Lung (tissue), 12 donors: ENCODE data around the gene PXYLP1. TPM values are rescaled to one million over a fixed set of nuclear protein-coding genes. Genes with fewer than 3 reads are reported as not detected.

Experiments used
- ATAC-seq: fragments of 200-7000 bp; cut with Tn5 transposase; one replicate; pipeline ENCODE4 v1.9.1; 2020; ENCODE audit warnings: moderate number of reproducible peaks; ENCODE audit not compliant: insufficient read depth, low FRiP score
- DNase-seq, 3 donors: peaks; one replicate each; pipeline ENCODE4 v3.0.0-alpha.2; 2013 to 2017
- H3K27ac ChIP-seq, 2 donors: one replicate each; pipeline ENCODE4 v1.5.1; 2013; ENCODE audit warnings: mild to moderate bottlenecking in 2 of 2, moderate library complexity in 2 of 2, control low read depth in 1 of 2, inconsistent platforms in 1 of 2, low read depth in 1 of 2, low read length in 1 of 2
- H3K27me3 ChIP-seq, 3 donors: one replicate each; pipeline ENCODE4 v1.5.1; 2013; ENCODE audit warnings: low read length in 2 of 3; ENCODE audit not compliant: control insufficient read depth in 3 of 3, insufficient read depth in 3 of 3
- H3K36me3 ChIP-seq, 4 donors: one replicate each; pipeline ENCODE4 v1.5.1; 2013; ENCODE audit warnings: low read length in 4 of 4, mild to moderate bottlenecking in 1 of 4, moderate library complexity in 1 of 4; ENCODE audit not compliant: control insufficient read depth in 4 of 4, insufficient read depth in 4 of 4
- H3K4me1 ChIP-seq, 5 donors: one replicate each; pipeline ENCODE4 v1.5.1; 2013; ENCODE audit warnings: low read length in 5 of 5, mild to moderate bottlenecking in 2 of 5, moderate library complexity in 1 of 5; ENCODE audit not compliant: control insufficient read depth in 5 of 5, insufficient read depth in 5 of 5
- H3K4me3 ChIP-seq: one replicate; pipeline ENCODE4 v1.5.1; 2013; ENCODE audit warnings: mild to moderate bottlenecking, control low read depth, moderate library complexity
- H3K9ac ChIP-seq, 2 donors: one replicate each; pipeline ENCODE4 v1.5.1; 2013; ENCODE audit warnings: low read length in 2 of 2, control low read depth in 1 of 2; ENCODE audit not compliant: insufficient read depth in 1 of 2
- H3K9me3 ChIP-seq, 4 donors: one replicate each; pipeline ENCODE4 v1.5.1; 2013; ENCODE audit warnings: low read length in 3 of 4, mild to moderate bottlenecking in 1 of 4, moderate library complexity in 1 of 4; ENCODE audit not compliant: control insufficient read depth in 4 of 4, insufficient read depth in 3 of 4
- WGBS, 2 donors: extraction: QIAGEN DNeasy Blood & Tissue Kit; methylation state at CpG; one replicate each; pipeline ENCODE4 v1.1.7; 2013; 5-methylcytosine and 5-hydroxymethylcytosine counted together
- polyA plus RNA-seq, 2 donors: library from polyadenylated mRNA; stranded (reverse); fragments of 200-250 nt; gene quantifications; one replicate each; pipeline ENCODE4 v1.2.1, GENCODE V29; 2013
- total RNA-seq, 2 donors: library from RNA; depleted of rRNA in 1 of 2; stranded (reverse); fragments of >200 nt in 1 of 2; gene quantifications; one replicate each; pipeline ENCODE4 v1.2.1, GENCODE V29; 2014 to 2021
- TF ChIP-seq, protein P1 (sequence below): IDR thresholded peaks from 2 replicates; pipeline ENCODE4 v1.5.1; 2012; ENCODE audit warnings: mild to moderate bottlenecking; ENCODE audit errors: control extremely low read depth, extremely low read depth
- donor health status: control.
- donor health status: control.
- donor health status: Bipolar disorder and iron deficiency.
- donor health status: healthy.
- donor health status: DM: yes; HTN: yes; CAD: no.

Gene PXYLP1
- total and polyA plus RNA-seq, 4 donors: 6.3 to 17.8 (median 7.4) TPM

DNA sequence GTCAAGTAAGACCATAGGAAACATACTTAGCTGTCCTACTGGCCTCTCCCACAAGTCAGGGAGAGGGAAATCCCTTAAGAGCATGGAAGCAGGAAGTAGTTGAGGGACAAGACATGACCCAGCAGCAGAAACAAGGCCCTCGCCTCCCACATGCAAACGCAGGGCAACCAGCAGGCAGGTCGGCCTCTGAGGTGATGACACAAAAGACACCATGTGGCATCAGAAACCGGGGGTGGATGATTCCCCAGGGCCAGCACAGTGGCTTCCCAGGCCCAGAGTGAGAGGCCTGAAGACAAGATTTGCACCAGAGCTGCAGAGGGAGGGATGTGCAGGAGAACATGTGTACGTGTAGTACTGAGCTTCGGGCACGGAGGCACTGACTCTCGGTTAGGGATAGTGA is 26.3 kb downstream of the PXYLP1 start:
- Histone ChIP-seq H3K4me3 (no peak overlapping the region), H3K9ac (no peak overlapping the region), H3K27ac (no peak overlapping the region), H3K9me3 (no peaks in the 10 kb centered on the region), H3K36me3 (no peaks in the 10 kb centered on the region), H3K4me1 (peaks cover 0 to 3% (median 0%) of the 10 kb centered on the region in 5 donors), H3K27me3 (no peaks in the 10 kb centered on the region)
- ATAC-seq: no peak
- TF ChIP-seq, protein P1, sequence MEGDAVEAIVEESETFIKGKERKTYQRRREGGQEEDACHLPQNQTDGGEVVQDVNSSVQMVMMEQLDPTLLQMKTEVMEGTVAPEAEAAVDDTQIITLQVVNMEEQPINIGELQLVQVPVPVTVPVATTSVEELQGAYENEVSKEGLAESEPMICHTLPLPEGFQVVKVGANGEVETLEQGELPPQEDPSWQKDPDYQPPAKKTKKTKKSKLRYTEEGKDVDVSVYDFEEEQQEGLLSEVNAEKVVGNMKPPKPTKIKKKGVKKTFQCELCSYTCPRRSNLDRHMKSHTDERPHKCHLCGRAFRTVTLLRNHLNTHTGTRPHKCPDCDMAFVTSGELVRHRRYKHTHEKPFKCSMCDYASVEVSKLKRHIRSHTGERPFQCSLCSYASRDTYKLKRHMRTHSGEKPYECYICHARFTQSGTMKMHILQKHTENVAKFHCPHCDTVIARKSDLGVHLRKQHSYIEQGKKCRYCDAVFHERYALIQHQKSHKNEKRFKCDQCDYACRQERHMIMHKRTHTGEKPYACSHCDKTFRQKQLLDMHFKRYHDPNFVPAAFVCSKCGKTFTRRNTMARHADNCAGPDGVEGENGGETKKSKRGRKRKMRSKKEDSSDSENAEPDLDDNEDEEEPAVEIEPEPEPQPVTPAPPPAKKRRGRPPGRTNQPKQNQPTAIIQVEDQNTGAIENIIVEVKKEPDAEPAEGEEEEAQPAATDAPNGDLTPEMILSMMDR: no peak
- WGBS, 2 donors: 88 to 92% methylated on average over 8 of the region's 8 CpGs
- no peak for DNase-seq

DNA sequence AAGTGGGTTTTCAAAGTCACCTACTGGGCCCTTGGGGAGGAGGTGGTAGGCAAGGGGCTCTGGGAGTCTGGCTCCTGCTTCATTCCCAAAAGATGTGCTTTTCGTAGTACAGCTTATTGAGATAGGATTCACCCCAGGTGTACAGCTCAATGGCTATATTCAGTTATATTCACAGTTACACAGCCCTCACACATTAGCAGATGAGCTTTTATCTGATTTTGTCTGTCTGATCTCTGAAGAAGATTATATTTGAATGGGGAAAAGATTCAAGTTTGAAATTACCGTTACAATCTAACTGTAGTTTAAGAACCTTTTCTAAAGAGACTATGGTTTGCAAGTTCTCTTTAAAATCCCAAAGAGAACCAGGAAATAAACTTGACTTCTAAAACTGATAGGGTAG is 27.3 kb downstream of the PXYLP1 start:
- ATAC-seq (no peak), DNase-seq (no peak)
- peaks cover 0 to 3% (median 0%) of the 10 kb centered on the region in 5 donors for H3K4me1 ChIP-seq
- H3K4me3 ChIP-seq: no peak overlapping the region
- WGBS, 2 donors: 69 to 98% methylated on average over 2 of the region's 2 CpGs
- TF ChIP-seq, protein P1: no peak
- no peak overlapping the region for H3K9ac ChIP-seq
- H3K27me3 ChIP-seq: no peaks in the 10 kb centered on the region
- peaks cover 0 to 5% (median 0%) of the 10 kb centered on the region in 4 donors for H3K36me3 ChIP-seq
- H3K9me3 ChIP-seq: no peaks in the 10 kb centered on the region
- no peak overlapping the region for H3K27ac ChIP-seq

DNA sequence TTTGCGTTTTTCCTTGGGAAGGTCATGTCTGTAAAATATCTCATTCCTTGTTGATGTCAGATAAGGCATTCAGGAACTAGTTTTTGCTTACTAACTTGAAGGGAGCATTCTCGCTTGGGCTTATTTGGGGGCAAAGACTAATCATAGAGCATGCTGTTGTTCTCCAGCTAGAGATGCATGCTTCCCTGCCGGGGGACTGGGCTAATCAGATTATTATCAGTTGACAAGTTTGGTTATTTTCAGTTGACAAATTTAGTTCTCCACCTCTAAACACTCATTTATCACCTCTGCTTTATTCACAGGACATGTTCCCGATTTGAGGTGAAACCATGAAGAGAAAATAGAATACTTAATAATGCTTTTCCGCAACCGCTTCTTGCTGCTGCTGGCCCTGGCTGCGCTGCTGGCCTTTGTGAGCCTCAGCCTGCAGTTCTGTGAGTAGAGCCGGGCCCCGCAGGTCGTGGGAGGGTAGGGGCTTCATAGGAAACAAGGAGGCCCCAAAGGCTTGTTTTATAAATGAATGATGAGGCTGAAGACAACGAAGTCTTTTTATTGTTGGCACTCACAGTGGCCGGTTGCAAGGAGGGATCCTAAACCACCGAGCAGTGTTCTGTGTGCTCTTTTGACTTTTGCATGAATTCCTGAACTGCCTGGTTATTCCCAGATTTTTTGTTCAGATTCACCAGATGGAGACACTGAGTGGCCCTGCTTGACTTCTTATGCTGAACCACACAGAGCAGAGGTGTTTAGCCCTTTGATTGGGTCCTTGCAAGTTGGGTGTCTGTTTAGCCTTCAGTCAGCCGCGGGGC is 28.4 kb downstream of the PXYLP1 start:
- ATAC-seq: no peak
- Histone ChIP-seq H3K27me3 (no peaks in the 10 kb centered on the region), H3K4me3 (no peak overlapping the region), H3K9me3 (no peaks in the 10 kb centered on the region), H3K9ac (no peak overlapping the region), H3K27ac (no peak overlapping the region), H3K4me1 (peaks cover 0 to 3% (median 0%) of the 10 kb centered on the region in 5 donors), H3K36me3 (peaks cover 0 to 6% (median 1%) of the 10 kb centered on the region in 4 donors)
- WGBS, 2 donors: 91% methylated on average over 15 of the region's 15 CpGs
- TF ChIP-seq, protein P1: no peak
- DNase-seq: no peak
